ENCODE data around the gene TSPEAR.
"Not testable (repeated sequence)": the region's sequence is repeated elsewhere in the genome, so short reads cannot be mapped to it uniquely, and the experiment has no call there.

TSPEAR gene

DNA sequence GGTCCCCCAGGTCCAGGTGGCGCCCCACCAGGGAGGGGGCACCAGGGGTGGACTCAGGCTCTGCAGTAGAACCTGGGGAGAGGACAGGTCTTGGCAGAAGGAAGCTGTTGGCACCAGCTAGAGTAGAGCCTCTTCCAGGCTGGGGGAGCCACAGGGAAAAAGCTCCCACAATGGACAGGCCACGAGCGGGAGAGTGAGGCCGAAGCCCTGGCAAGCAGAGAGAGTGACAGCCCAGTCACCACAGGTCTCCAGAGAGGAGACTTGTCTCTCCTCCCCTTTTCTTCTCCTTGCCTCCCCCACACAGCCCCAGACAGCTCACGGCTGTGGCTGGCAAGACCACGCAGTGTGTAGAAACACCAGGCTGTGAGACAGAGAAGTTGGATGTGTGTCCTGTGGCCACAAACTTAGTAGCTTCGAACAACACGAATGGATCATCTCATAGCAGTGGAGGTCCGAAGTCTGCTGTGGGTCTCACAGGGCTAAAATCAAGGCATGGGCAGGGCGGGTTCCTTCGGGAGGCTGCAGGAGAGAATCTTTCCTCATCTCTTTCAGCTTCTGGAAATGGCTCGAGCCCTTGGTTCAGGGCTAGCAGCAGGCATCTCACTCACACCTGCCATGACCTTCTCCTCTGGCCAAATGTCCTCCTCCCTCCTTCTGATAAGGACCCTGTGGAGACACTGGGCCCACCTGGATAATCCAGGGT is 60.2 kb downstream of the TSPEAR start:
- H3K36me3 ChIP-seq (ENCODE audit: insufficient read depth, low read length): no peaks in the 10 kb centered on the region
- no peaks in the 10 kb centered on the region for H3K9me3 ChIP-seq (ENCODE audit: low read length)
- no peak overlapping the region for H3K4me3 ChIP-seq (ENCODE audit: low read depth in 1 of 2, low read length in 2 of 2)
- no peak overlapping the region for H3K9ac ChIP-seq (ENCODE audit: low read length)
- H3K27me3 ChIP-seq (ENCODE audit: control insufficient read depth in 1 of 2, insufficient read depth in 2 of 2, low read length in 2 of 2): peaks cover 0 to 12% of the 10 kb centered on the region in 2 donors
- no peak overlapping the region for H3K27ac ChIP-seq (ENCODE audit: low read depth, low read length)
- no peaks in the 10 kb centered on the region for H3K4me1 ChIP-seq (ENCODE audit: insufficient read depth, low read length)

GRCh38 chr21:44650265-44650972 is 61.0 kb downstream of the TSPEAR start:
- H3K4me3 ChIP-seq (ENCODE audit: low read depth in 1 of 2, low read length in 2 of 2): no peak overlapping the region
- no peaks in the 10 kb centered on the region for H3K4me1 ChIP-seq (ENCODE audit: insufficient read depth, low read length)
- peaks cover 0 to 12% of the 10 kb centered on the region in 2 donors for H3K27me3 ChIP-seq (ENCODE audit: control insufficient read depth in 1 of 2, insufficient read depth in 2 of 2, low read length in 2 of 2)
- no peak overlapping the region for H3K9ac ChIP-seq (ENCODE audit: low read length)
- no peaks in the 10 kb centered on the region for H3K36me3 ChIP-seq (ENCODE audit: insufficient read depth, low read length)
- H3K27ac ChIP-seq (ENCODE audit: low read depth, low read length): no peak overlapping the region
- peaks cover under 1% of the 10 kb centered on the region for H3K9me3 ChIP-seq (ENCODE audit: low read length)

DNA sequence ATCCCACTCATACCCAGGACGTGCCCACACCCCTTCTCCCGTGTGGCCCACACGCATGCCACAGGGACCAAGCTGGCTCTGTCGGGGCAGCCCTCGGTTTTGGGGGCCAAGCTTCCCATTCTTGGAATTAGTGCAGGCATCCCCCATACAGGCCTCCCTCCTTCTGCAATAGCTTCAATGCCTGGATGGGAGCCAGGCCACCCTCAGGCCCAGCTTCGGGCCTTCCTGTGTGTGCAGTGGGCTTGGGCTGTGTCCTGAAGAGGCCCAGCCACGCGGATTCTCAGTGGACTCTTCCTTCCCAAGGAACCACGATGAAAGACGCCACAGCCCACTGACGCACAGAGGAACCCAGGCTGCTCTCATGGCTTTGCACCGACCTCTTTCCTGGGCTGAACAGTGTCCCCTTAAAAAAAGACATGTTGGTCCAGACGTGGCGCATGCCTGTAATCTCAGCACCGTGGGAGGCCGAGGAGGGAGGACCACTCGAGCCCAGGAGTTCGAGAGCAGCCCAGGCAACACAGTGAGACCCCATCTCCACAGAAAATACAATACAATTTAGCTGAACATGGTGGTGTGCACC is 61.8 kb downstream of the TSPEAR start:
- Histone ChIP-seq H3K27me3 (ENCODE audit: control insufficient read depth in 1 of 2, insufficient read depth in 2 of 2, low read length in 2 of 2) (peaks cover 0 to 12% of the 10 kb centered on the region in 2 donors), H3K4me1 (ENCODE audit: insufficient read depth, low read length) (no peaks in the 10 kb centered on the region), H3K4me3 (ENCODE audit: low read depth in 1 of 2, low read length in 2 of 2) (no peak overlapping the region), H3K9me3 (ENCODE audit: low read length) (peaks cover 8% of the 10 kb centered on the region), H3K9ac (ENCODE audit: low read length) (no peak overlapping the region), H3K36me3 (ENCODE audit: insufficient read depth, low read length) (no peaks in the 10 kb centered on the region), H3K27ac (ENCODE audit: low read depth, low read length) (no peak overlapping the region)

- Histone ChIP-seq H3K36me3 (ENCODE audit: insufficient read depth, low read length) (no peaks in the 10 kb centered on the region), H3K9me3 (ENCODE audit: low read length) (peaks cover 9% of the 10 kb centered on the region), H3K4me3 (ENCODE audit: low read depth in 1 of 2, low read length in 2 of 2) (no peak overlapping the region), H3K4me1 (ENCODE audit: insufficient read depth, low read length) (no peaks in the 10 kb centered on the region), H3K9ac (ENCODE audit: low read length) (no peak overlapping the region), H3K27ac (ENCODE audit: low read depth, low read length) (no peak overlapping the region), H3K27me3 (ENCODE audit: control insufficient read depth in 1 of 2, insufficient read depth in 2 of 2, low read length in 2 of 2) (peaks cover 0 to 7% of the 10 kb centered on the region in 2 donors)
These were observed 62.6 kb downstream of the TSPEAR start for GRCh38 chr21:44648557-44649311.

DNA sequence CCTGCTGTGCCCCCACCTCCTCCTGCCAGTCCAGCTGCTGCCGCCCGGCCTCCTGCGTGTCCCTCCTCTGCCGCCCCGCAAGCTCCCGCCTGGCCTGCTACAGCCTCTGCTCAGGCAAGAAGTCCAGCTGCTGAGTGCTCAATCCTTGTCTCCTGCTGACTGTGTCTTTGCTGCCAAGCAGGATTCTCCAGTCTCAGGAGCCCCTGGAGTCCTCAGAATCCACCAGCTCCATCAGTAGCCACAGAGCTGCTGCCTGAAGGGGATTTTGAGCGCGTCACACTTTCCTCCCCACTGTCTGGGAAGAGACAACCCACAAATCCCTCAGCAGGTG is 64.2 kb downstream of the TSPEAR start:
- no peaks in the 10 kb centered on the region for H3K4me1 ChIP-seq (ENCODE audit: insufficient read depth, low read length)
- H3K27ac ChIP-seq (ENCODE audit: low read depth, low read length): no peak overlapping the region
- H3K27me3 ChIP-seq (ENCODE audit: control insufficient read depth in 1 of 2, insufficient read depth in 2 of 2, low read length in 2 of 2): peaks cover 0 to 7% of the 10 kb centered on the region in 2 donors
- no peak overlapping the region for H3K4me3 ChIP-seq (ENCODE audit: low read depth in 1 of 2, low read length in 2 of 2)
- no peak overlapping the region for H3K9ac ChIP-seq (ENCODE audit: low read length)
- H3K36me3 ChIP-seq (ENCODE audit: insufficient read depth, low read length): no peaks in the 10 kb centered on the region
- peaks cover 9% of the 10 kb centered on the region for H3K9me3 ChIP-seq (ENCODE audit: low read length)

DNA sequence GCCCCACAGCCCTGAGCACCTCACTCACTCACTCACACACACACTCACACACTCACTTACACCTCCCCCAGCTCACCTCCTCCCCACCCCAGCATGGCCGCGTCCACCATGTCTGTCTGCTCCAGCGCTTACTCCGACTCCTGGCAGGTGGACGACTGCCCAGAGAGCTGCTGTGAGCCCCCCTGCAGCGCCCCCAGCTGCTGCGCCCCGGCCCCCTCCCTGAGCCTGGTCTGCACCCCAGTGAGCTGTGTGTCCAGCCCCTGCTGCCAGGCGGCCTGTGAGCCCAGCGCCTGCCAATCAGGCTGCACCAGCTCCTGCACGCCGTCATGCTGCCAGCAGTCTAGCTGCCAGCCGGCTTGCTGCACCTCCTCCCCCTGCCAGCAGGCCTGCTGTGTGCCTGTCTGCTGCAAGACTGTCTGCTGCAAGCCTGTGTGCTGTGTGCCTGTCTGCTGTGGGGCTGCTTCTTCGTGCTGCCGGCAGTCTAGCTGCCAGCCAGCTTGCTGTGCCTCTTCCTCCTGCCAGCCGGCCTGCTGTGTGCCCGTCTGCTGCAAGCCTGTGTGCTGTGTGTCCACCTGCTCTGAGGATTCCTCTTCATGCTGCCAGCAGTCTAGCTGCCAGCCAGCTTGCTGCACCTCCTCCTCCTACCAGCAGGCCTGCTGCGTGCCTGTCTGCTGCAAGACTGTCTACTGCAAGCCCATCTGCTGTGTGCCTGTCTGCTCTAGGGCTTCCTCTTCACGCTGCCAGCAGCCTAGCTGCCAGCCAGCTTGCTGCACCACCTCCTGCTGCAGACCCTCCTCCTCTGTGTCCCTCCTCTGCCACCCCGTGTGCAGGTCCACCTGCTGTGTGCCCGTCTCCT is 64.8 kb downstream of the TSPEAR start, which contains the start of gene KRTAP10-11:
TSS of gene KRTAP10-11 (plus strand) at position 49 of the 856 bp plus-strand sequence. CDS start at position 94, 45 bp downstream.
- not testable (repeated sequence) for H3K4me3 ChIP-seq (ENCODE audit: low read depth in 1 of 2, low read length in 2 of 2); H3K27ac ChIP-seq (ENCODE audit: low read depth, low read length); H3K9me3 ChIP-seq (ENCODE audit: low read length); H3K4me1 ChIP-seq (ENCODE audit: insufficient read depth, low read length); H3K36me3 ChIP-seq (ENCODE audit: insufficient read depth, low read length); H3K27me3 ChIP-seq (ENCODE audit: control insufficient read depth in 1 of 2, insufficient read depth in 2 of 2, low read length in 2 of 2); H3K9ac ChIP-seq (ENCODE audit: low read length)

DNA sequence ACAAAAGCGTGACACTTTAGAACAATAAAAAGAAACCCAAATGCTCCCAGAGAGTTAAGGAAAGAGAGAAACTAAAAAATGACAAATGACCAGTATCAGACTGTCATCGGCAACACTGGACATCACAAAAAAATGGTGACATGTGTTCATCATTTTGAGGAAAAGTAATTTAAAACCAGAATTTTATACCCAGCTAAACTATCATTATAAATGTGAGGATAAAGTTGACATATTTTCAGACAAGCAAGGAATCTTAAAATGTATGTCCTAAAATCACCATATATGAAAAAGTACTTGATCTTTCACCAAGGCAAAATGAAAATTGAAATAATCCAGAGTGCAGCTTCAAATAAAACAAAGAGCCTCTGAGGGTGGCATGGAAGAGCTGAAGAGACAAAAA is 66.5 kb downstream of the TSPEAR start:
- Histone ChIP-seq H3K36me3 (ENCODE audit: insufficient read depth, low read length) (no peaks in the 10 kb centered on the region), H3K9me3 (ENCODE audit: low read length) (peaks cover 9% of the 10 kb centered on the region), H3K27me3 (ENCODE audit: control insufficient read depth in 1 of 2, insufficient read depth in 2 of 2, low read length in 2 of 2) (peaks cover 0 to 7% of the 10 kb centered on the region in 2 donors), H3K4me3 (ENCODE audit: low read depth in 1 of 2, low read length in 2 of 2) (no peak overlapping the region), H3K9ac (ENCODE audit: low read length) (no peak overlapping the region), H3K4me1 (ENCODE audit: insufficient read depth, low read length) (no peaks in the 10 kb centered on the region), H3K27ac (ENCODE audit: low read depth, low read length) (no peak overlapping the region)

- H3K9ac ChIP-seq (ENCODE audit: low read length): no peak overlapping the region
- H3K9me3 ChIP-seq (ENCODE audit: low read length): peaks cover 9% of the 10 kb centered on the region
- no peak overlapping the region for H3K4me3 ChIP-seq (ENCODE audit: low read depth in 1 of 2, low read length in 2 of 2)
- H3K36me3 ChIP-seq (ENCODE audit: insufficient read depth, low read length): no peaks in the 10 kb centered on the region
- no peak overlapping the region for H3K27ac ChIP-seq (ENCODE audit: low read depth, low read length)
- peaks cover 0 to 7% of the 10 kb centered on the region in 2 donors for H3K27me3 ChIP-seq (ENCODE audit: control insufficient read depth in 1 of 2, insufficient read depth in 2 of 2, low read length in 2 of 2)
- H3K4me1 ChIP-seq (ENCODE audit: insufficient read depth, low read length): no peaks in the 10 kb centered on the region
These were observed 67.5 kb downstream of the TSPEAR start for GRCh38 chr21:44643741-44644310.

GRCh38 chr21:44640761-44641160 is 70.6 kb downstream of the TSPEAR start:
- Histone ChIP-seq H3K27me3 (ENCODE audit: control insufficient read depth in 1 of 2, insufficient read depth in 2 of 2, low read length in 2 of 2) (peaks cover 0 to 4% of the 10 kb centered on the region in 2 donors), H3K36me3 (ENCODE audit: insufficient read depth, low read length) (no peaks in the 10 kb centered on the region), H3K9ac (ENCODE audit: low read length) (no peak overlapping the region), H3K27ac (ENCODE audit: low read depth, low read length) (no peak overlapping the region), H3K4me3 (ENCODE audit: low read depth in 1 of 2, low read length in 2 of 2) (no peak overlapping the region), H3K4me1 (ENCODE audit: insufficient read depth, low read length) (no peaks in the 10 kb centered on the region), H3K9me3 (ENCODE audit: low read length) (peaks cover 9% of the 10 kb centered on the region)

GRCh38 chr21:44639331-44639655 is 72.1 kb downstream of the TSPEAR start:
- H3K4me3 ChIP-seq (ENCODE audit: low read depth in 1 of 2, low read length in 2 of 2): no peak overlapping the region
- no peaks in the 10 kb centered on the region for H3K9me3 ChIP-seq (ENCODE audit: low read length)
- peaks cover 0 to 4% of the 10 kb centered on the region in 2 donors for H3K27me3 ChIP-seq (ENCODE audit: control insufficient read depth in 1 of 2, insufficient read depth in 2 of 2, low read length in 2 of 2)
- H3K9ac ChIP-seq (ENCODE audit: low read length): no peak overlapping the region
- H3K27ac ChIP-seq (ENCODE audit: low read depth, low read length): no peak overlapping the region
- H3K36me3 ChIP-seq (ENCODE audit: insufficient read depth, low read length): no peaks in the 10 kb centered on the region
- no peaks in the 10 kb centered on the region for H3K4me1 ChIP-seq (ENCODE audit: insufficient read depth, low read length)

All from muscle layer of colon (tissue), 2 donors.